ENCODE measurements around the gene ATP2A1.
"Not testable (repeated sequence)": the region's sequence is repeated elsewhere in the genome, so short reads cannot be mapped to it uniquely, and the experiment has no call there.

The ATP2A1 gene

GRCh38 chr16:28846933-28847273 lies 31.4 kb upstream of the ATP2A1 start:
- Histone ChIP-seq H3K9me3 (ENCODE audit: control insufficient read depth in 5 of 5, low read length in 5 of 5) (no peaks in the 10 kb centered on the region), H3K27ac (ENCODE audit: low read depth, low read length) (peak overlapping the region; percentile 88), H3K36me3 (ENCODE audit: control insufficient read depth in 5 of 5, insufficient read depth in 5 of 5, low read length in 5 of 5) (peaks cover 0 to 31% (median 30%) of the 10 kb centered on the region in 5 donors), H3K27me3 (ENCODE audit: control insufficient read depth in 5 of 5, insufficient read depth in 4 of 5, low read length in 5 of 5) (no peaks in the 10 kb centered on the region), H3K4me1 (ENCODE audit: control insufficient read depth in 5 of 5, insufficient read depth in 5 of 5, low read length in 5 of 5) (peaks cover 6 to 25% (median 24%) of the 10 kb centered on the region in 5 donors), H3K9ac (ENCODE audit: low read length in 5 of 5) (peak overlapping the region; percentile 12 to 99 (median 94)), H3K4me3 (ENCODE audit: low read depth in 1 of 5, low read length in 5 of 5) (peak overlapping the region; percentile 83 to 99 (median 92))

DNA sequence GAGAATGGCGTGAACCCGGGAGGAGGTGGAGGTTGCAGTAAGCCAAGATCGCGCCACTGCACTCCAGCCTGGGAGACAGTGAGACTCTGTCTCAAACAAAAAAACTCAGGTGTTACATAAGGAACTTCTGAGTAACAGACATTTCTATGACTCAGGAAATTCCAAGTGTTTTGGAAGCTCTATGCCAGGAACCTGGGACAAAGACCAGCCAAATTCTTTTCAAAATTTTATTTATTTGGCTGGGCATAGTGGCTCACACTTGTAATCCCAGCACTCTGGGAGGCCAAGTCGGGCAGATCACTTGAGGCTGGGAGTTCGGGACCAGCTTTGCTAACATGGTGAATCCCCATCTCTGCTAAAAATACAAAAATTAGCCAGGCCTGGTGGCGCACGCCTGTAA lies 19.9 kb upstream of the ATP2A1 start:
- Histone ChIP-seq H3K4me3 (ENCODE audit: low read depth in 1 of 5, low read length in 5 of 5) (no peak overlapping the region), H3K27ac (ENCODE audit: low read depth, low read length) (no peak overlapping the region), H3K36me3 (ENCODE audit: control insufficient read depth in 5 of 5, insufficient read depth in 5 of 5, low read length in 5 of 5) (no peaks in the 10 kb centered on the region)

DNA sequence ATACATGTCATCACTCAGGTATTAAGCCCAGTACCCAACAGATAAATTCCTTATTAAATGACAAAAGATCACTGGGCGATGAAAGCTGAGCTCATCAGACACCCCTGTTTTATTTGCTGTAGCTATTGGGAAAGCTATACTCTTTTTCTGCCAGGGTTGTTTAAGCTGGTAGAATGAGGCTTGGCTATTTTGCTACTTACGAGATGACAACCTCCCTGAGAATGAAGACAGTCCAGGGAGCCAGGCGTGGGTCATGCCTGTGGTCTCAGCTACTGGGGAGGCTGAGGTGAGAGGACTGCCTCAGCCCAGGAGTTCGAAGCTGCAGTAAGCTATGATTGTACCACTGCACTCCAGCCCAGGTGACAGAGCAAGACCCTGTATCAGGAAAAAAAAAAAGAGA lies 19.0 kb upstream of the ATP2A1 start:
- no peaks in the 10 kb centered on the region for H3K9me3 ChIP-seq (ENCODE audit: control insufficient read depth in 5 of 5, low read length in 5 of 5)
- no peak overlapping the region for H3K4me3 ChIP-seq (ENCODE audit: low read depth in 1 of 5, low read length in 5 of 5)
- H3K36me3 ChIP-seq (ENCODE audit: control insufficient read depth in 5 of 5, insufficient read depth in 5 of 5, low read length in 5 of 5), result no peaks in the 10 kb centered on the region
- H3K4me1 ChIP-seq (ENCODE audit: control insufficient read depth in 5 of 5, insufficient read depth in 5 of 5, low read length in 5 of 5), result peaks cover 0 to 17% (median 7%) of the 10 kb centered on the region in 5 donors
- H3K27me3 ChIP-seq (ENCODE audit: control insufficient read depth in 5 of 5, insufficient read depth in 4 of 5, low read length in 5 of 5), result no peaks in the 10 kb centered on the region
- H3K9ac ChIP-seq (ENCODE audit: low read length in 5 of 5), result no peak overlapping the region
- no peak overlapping the region for H3K27ac ChIP-seq (ENCODE audit: low read depth, low read length)

More for the DNA sequence above, 19.9 kb upstream of the ATP2A1 start:
- Histone ChIP-seq H3K9ac (ENCODE audit: low read length in 5 of 5) (no peak overlapping the region), H3K9me3 (ENCODE audit: control insufficient read depth in 5 of 5, low read length in 5 of 5) (no peaks in the 10 kb centered on the region), H3K4me1 (ENCODE audit: control insufficient read depth in 5 of 5, insufficient read depth in 5 of 5, low read length in 5 of 5) (peaks cover 0 to 13% (median 3%) of the 10 kb centered on the region in 5 donors), H3K27me3 (ENCODE audit: control insufficient read depth in 5 of 5, insufficient read depth in 4 of 5, low read length in 5 of 5) (no peaks in the 10 kb centered on the region)

- peak overlapping the region; percentile 75 to 99 (median 99) for H3K4me3 ChIP-seq (ENCODE audit: low read depth in 1 of 5, low read length in 5 of 5)
- peaks cover 2 to 32% (median 23%) of the 10 kb centered on the region in 5 donors for H3K4me1 ChIP-seq (ENCODE audit: control insufficient read depth in 5 of 5, insufficient read depth in 5 of 5, low read length in 5 of 5)
- peaks cover 0 to 25% (median 20%) of the 10 kb centered on the region in 5 donors for H3K36me3 ChIP-seq (ENCODE audit: control insufficient read depth in 5 of 5, insufficient read depth in 5 of 5, low read length in 5 of 5)
- peak overlapping the region; percentile 77 to 95 (median 94) for H3K9ac ChIP-seq (ENCODE audit: low read length in 5 of 5)
- no peaks in the 10 kb centered on the region for H3K9me3 ChIP-seq (ENCODE audit: control insufficient read depth in 5 of 5, low read length in 5 of 5)
- peak overlapping the region; percentile 84 for H3K27ac ChIP-seq (ENCODE audit: low read depth, low read length)
- H3K27me3 ChIP-seq (ENCODE audit: control insufficient read depth in 5 of 5, insufficient read depth in 4 of 5, low read length in 5 of 5), result no peaks in the 10 kb centered on the region
These were observed 14.1 kb upstream of the ATP2A1 start for GRCh38 chr16:28863929-28864793.

- Histone ChIP-seq H3K9me3 (ENCODE audit: control insufficient read depth in 5 of 5, low read length in 5 of 5) (no peaks in the 10 kb centered on the region), H3K4me1 (ENCODE audit: control insufficient read depth in 5 of 5, insufficient read depth in 5 of 5, low read length in 5 of 5) (peaks cover 2 to 32% (median 23%) of the 10 kb centered on the region in 5 donors), H3K27me3 (ENCODE audit: control insufficient read depth in 5 of 5, insufficient read depth in 4 of 5, low read length in 5 of 5) (no peaks in the 10 kb centered on the region), H3K4me3 (ENCODE audit: low read depth in 1 of 5, low read length in 5 of 5) (peak overlapping the region in 1 of 5 donors; percentile 98), H3K9ac (ENCODE audit: low read length in 5 of 5) (peak overlapping the region in 2 of 5 donors; percentile 41 to 94), H3K27ac (ENCODE audit: low read depth, low read length) (no peak overlapping the region), H3K36me3 (ENCODE audit: control insufficient read depth in 5 of 5, insufficient read depth in 5 of 5, low read length in 5 of 5) (peaks cover 0 to 35% (median 29%) of the 10 kb centered on the region in 5 donors)
These were observed 13.1 kb upstream of the ATP2A1 start for GRCh38 chr16:28865001-28865688.

GRCh38 chr16:28865722-28866453 lies 12.4 kb upstream of the ATP2A1 start:
- peaks cover 2 to 32% (median 23%) of the 10 kb centered on the region in 5 donors for H3K4me1 ChIP-seq (ENCODE audit: control insufficient read depth in 5 of 5, insufficient read depth in 5 of 5, low read length in 5 of 5)
- H3K27ac ChIP-seq (ENCODE audit: low read depth, low read length), result no peak overlapping the region
- no peaks in the 10 kb centered on the region for H3K9me3 ChIP-seq (ENCODE audit: control insufficient read depth in 5 of 5, low read length in 5 of 5)
- no peak overlapping the region for H3K4me3 ChIP-seq (ENCODE audit: low read depth in 1 of 5, low read length in 5 of 5)
- H3K36me3 ChIP-seq (ENCODE audit: control insufficient read depth in 5 of 5, insufficient read depth in 5 of 5, low read length in 5 of 5), result peaks cover 0 to 41% (median 37%) of the 10 kb centered on the region in 5 donors
- peak overlapping the region in 2 of 5 donors; percentile 1 to 41 for H3K9ac ChIP-seq (ENCODE audit: low read length in 5 of 5)
- no peaks in the 10 kb centered on the region for H3K27me3 ChIP-seq (ENCODE audit: control insufficient read depth in 5 of 5, insufficient read depth in 4 of 5, low read length in 5 of 5)

- Histone ChIP-seq H3K27ac (ENCODE audit: low read depth, low read length) (no peak overlapping the region), H3K27me3 (ENCODE audit: control insufficient read depth in 5 of 5, insufficient read depth in 4 of 5, low read length in 5 of 5) (no peaks in the 10 kb centered on the region), H3K4me3 (ENCODE audit: low read depth in 1 of 5, low read length in 5 of 5) (no peak overlapping the region), H3K36me3 (ENCODE audit: control insufficient read depth in 5 of 5, insufficient read depth in 5 of 5, low read length in 5 of 5) (peaks cover 0 to 47% (median 42%) of the 10 kb centered on the region in 5 donors), H3K4me1 (ENCODE audit: control insufficient read depth in 5 of 5, insufficient read depth in 5 of 5, low read length in 5 of 5) (peaks cover 2 to 32% (median 23%) of the 10 kb centered on the region in 5 donors), H3K9ac (ENCODE audit: low read length in 5 of 5) (no peak overlapping the region), H3K9me3 (ENCODE audit: control insufficient read depth in 5 of 5, low read length in 5 of 5) (no peaks in the 10 kb centered on the region)
These were observed 11.9 kb upstream of the ATP2A1 start for GRCh38 chr16:28866454-28866804.

DNA sequence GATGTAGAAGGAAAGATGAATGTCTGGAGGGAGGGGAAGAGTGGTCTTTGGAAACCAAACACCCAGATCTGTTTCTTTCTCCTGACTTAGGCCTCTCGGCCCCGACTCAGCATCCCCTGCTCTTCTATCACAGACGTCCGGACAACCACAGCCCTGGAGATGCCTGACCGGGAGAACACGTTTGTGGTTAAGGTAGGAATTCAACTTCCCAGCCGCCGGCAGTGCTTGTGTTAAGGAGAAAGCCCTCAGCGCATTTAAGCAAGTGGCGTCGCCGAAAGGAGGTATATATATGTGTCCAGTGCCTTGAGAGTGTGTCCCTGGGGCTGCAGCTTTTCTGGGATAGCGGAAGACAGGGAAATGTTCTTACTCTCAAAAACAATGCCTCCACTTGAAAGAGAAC lies 11.0 kb upstream of the ATP2A1 start:
- Histone ChIP-seq H3K4me3 (ENCODE audit: low read depth in 1 of 5, low read length in 5 of 5) (no peak overlapping the region), H3K9me3 (ENCODE audit: control insufficient read depth in 5 of 5, low read length in 5 of 5) (no peaks in the 10 kb centered on the region), H3K4me1 (ENCODE audit: control insufficient read depth in 5 of 5, insufficient read depth in 5 of 5, low read length in 5 of 5) (peaks cover 2 to 30% (median 23%) of the 10 kb centered on the region in 5 donors), H3K36me3 (ENCODE audit: control insufficient read depth in 5 of 5, insufficient read depth in 5 of 5, low read length in 5 of 5) (peaks cover 0 to 55% (median 49%) of the 10 kb centered on the region in 5 donors), H3K27ac (ENCODE audit: low read depth, low read length) (no peak overlapping the region), H3K27me3 (ENCODE audit: control insufficient read depth in 5 of 5, insufficient read depth in 4 of 5, low read length in 5 of 5) (no peaks in the 10 kb centered on the region), H3K9ac (ENCODE audit: low read length in 5 of 5) (no peak overlapping the region)

DNA sequence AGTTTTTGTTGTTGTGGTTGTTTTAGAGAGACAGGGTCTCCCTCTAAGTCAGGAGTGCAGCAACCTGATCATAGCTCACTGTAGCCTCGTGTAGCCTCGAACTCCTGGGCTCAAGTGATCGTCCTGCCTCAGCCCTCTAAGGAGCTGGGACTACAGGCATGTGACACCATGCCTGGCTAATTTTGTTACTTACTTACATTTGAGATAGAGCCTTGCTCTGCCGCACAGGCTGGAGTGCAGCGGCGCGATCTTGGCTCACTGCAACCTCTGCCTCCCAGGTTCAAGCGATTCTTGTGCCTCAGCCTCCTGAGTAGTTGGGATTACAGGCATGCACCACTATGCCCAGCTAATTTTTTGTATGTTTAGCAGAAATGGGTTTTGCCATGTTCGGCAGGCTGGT lies 10.6 kb upstream of the ATP2A1 start:
- not testable (repeated sequence) for H3K4me3 ChIP-seq (ENCODE audit: low read depth in 1 of 5, low read length in 5 of 5); H3K27ac ChIP-seq (ENCODE audit: low read depth, low read length); H3K9ac ChIP-seq (ENCODE audit: low read length in 5 of 5); H3K9me3 ChIP-seq (ENCODE audit: control insufficient read depth in 5 of 5, low read length in 5 of 5); H3K27me3 ChIP-seq (ENCODE audit: control insufficient read depth in 5 of 5, insufficient read depth in 4 of 5, low read length in 5 of 5)
- peaks cover 2 to 26% (median 21%) of the 10 kb centered on the region in 5 donors for H3K4me1 ChIP-seq (ENCODE audit: control insufficient read depth in 5 of 5, insufficient read depth in 5 of 5, low read length in 5 of 5)
- H3K36me3 ChIP-seq (ENCODE audit: control insufficient read depth in 5 of 5, insufficient read depth in 5 of 5, low read length in 5 of 5), result peaks cover 0 to 59% (median 53%) of the 10 kb centered on the region in 5 donors

Measured in subcutaneous abdominal adipose tissue (tissue), 5 donors.